CD14-positive monocyte (primary cell): ENCODE data around the gene SCD5. TPM values are rescaled to one million over a fixed set of nuclear protein-coding genes. Genes with fewer than 3 reads are reported as not detected.

Experiments used
- DNase-seq, 3 donors: peaks; one replicate each; pipeline ENCODE4 v3.0.0-alpha.2; 2011 to 2022
- H2AFZ ChIP-seq: 2 replicates; pipeline ENCODE4 v1.6.0; 2012; ENCODE audit warnings: mild to moderate bottlenecking, low read depth, low read length, inconsistent platforms; ENCODE audit not compliant: insufficient read depth, poor library complexity, severe bottlenecking
- H3K27ac ChIP-seq, 2 donors: 1 replicate in 1 of 2; 2 replicates in 1 of 2; pipeline ENCODE4 v1.5.1; 2012 to 2013; ENCODE audit warnings: low read length in 2 of 2, control low read depth in 1 of 2, inconsistent platforms in 1 of 2, low read depth in 1 of 2, mild to moderate bottlenecking in 1 of 2
- H3K27me3 ChIP-seq, 2 donors: one replicate each; pipeline versions ENCODE4 v1.6.0 to v1.6.1; 2011 to 2013; ENCODE audit warnings: low read length in 2 of 2; ENCODE audit not compliant: control insufficient read depth in 2 of 2, insufficient read depth in 2 of 2
- H3K36me3 ChIP-seq, 2 donors: replicated peaks in 1 of 2; 1 replicate in 1 of 2; 2 replicates in 1 of 2; pipeline versions ENCODE4 v1.5.1 to v1.6.1; 2012 to 2013; ENCODE audit warnings: low read length in 2 of 2, control low read depth in 1 of 2, inconsistent platforms in 1 of 2, mild to moderate bottlenecking in 1 of 2; ENCODE audit not compliant: insufficient read depth in 2 of 2, control insufficient read depth in 1 of 2
- H3K4me1 ChIP-seq, 2 donors: 1 replicate in 1 of 2; 2 replicates in 1 of 2; pipeline versions ENCODE4 v1.5.1 to v1.6.1; 2012 to 2013; ENCODE audit warnings: low read length in 2 of 2, control low read depth in 1 of 2, inconsistent platforms in 1 of 2, mild to moderate bottlenecking in 1 of 2, moderate library complexity in 1 of 2; ENCODE audit not compliant: insufficient read depth in 2 of 2, control insufficient read depth in 1 of 2
- H3K4me2 ChIP-seq: replicated peaks from 2 replicates; pipeline ENCODE3; 2012; ENCODE audit warnings: low read length, moderate library complexity, mild to moderate bottlenecking; ENCODE audit not compliant: poor library complexity, severe bottlenecking; ENCODE audit errors: extremely low read depth
- H3K4me3 ChIP-seq, 3 experiments: fragments of 200-600 bp in 1 of 3; sonication (generic) in 1 of 3; replicated peaks in 1 of 3; 1 replicate in 2 of 3; 2 replicates in 1 of 3; pipeline ENCODE4 v1.5.1; 2011 to 2013; ENCODE audit warnings: low read length in 3 of 3, mild to moderate bottlenecking in 3 of 3, control low read depth in 2 of 3, low read depth in 2 of 3, inconsistent platforms in 1 of 3, moderate library complexity in 1 of 3
- H3K79me2 ChIP-seq: 2 replicates; pipeline ENCODE4 v1.6.0; 2012; ENCODE audit warnings: mild to moderate bottlenecking, control low read depth, inconsistent platforms, low read length, moderate library complexity; ENCODE audit not compliant: insufficient read depth
- H3K9ac ChIP-seq: 2 replicates; pipeline ENCODE4 v1.6.0; 2017; ENCODE audit warnings: low read length, mild to moderate bottlenecking; ENCODE audit not compliant: insufficient read depth, poor library complexity, severe bottlenecking
- H3K9me3 ChIP-seq, 2 donors: replicated peaks in 1 of 2; 1 replicate in 1 of 2; 2 replicates in 1 of 2; pipeline versions ENCODE4 v1.5.1 to v1.6.1; 2012 to 2013; ENCODE audit warnings: low read length in 2 of 2, control low read depth in 1 of 2; ENCODE audit not compliant: control insufficient read depth in 1 of 2, insufficient read depth in 1 of 2
- H4K20me1 ChIP-seq: 2 replicates; pipeline ENCODE4 v1.6.0; 2012; ENCODE audit warnings: mild to moderate bottlenecking, low read length, control low read depth, moderate library complexity; ENCODE audit not compliant: insufficient read depth
- H3K27ac Mint-ChIP-seq, 7 donors: one replicate each; pipeline ENCODE4 v1.8.0; 2020; ENCODE audit warnings: mild to moderate bottlenecking in 7 of 7, mixed read lengths in 7 of 7, moderate library complexity in 6 of 7, inconsistent platforms in 2 of 7
- H3K27me3 Mint-ChIP-seq, 3 donors: one replicate each; pipeline ENCODE4 v1.8.0; 2021 to 2022; ENCODE audit warnings: low read depth in 3 of 3, mild to moderate bottlenecking in 3 of 3, mixed read lengths in 3 of 3, moderate library complexity in 3 of 3, inconsistent platforms in 1 of 3
- H3K36me3 Mint-ChIP-seq, 2 donors: one replicate each; pipeline ENCODE4 v1.8.0; 2020; ENCODE audit warnings: mixed read lengths in 2 of 2, inconsistent platforms in 1 of 2, mild to moderate bottlenecking in 1 of 2
- H3K4me1 Mint-ChIP-seq: one replicate; pipeline ENCODE4 v1.8.0; 2020; ENCODE audit warnings: mild to moderate bottlenecking, mixed read lengths
- H3K4me3 Mint-ChIP-seq, 2 donors: one replicate each; pipeline ENCODE4 v1.8.0; 2020; ENCODE audit warnings: mild to moderate bottlenecking in 2 of 2, mixed read lengths in 2 of 2, moderate library complexity in 1 of 2
- H3K9me3 Mint-ChIP-seq, 7 donors: one replicate each; pipeline ENCODE4 v1.8.0; 2020 to 2022; ENCODE audit warnings: mixed read lengths in 7 of 7, mild to moderate bottlenecking in 6 of 7, moderate library complexity in 6 of 7, inconsistent platforms in 2 of 7
- CTCF ChIP-seq: fragments of 200-600 bp; IDR thresholded peaks from one replicate; pipeline ENCODE4 v1.8.0; 2022; ENCODE audit warnings: antibody characterized with exemption, mild to moderate bottlenecking
- WGBS: methylation state at CpG from one replicate; pipeline ENCODE4 v1.1.5; 2013; ENCODE audit warnings: missing lambda C conversion rate; ENCODE audit not compliant: insufficient coverage; 5-methylcytosine and 5-hydroxymethylcytosine counted together
- intact Hi-C, 2 donors: fragments of 100-400 bp; cut with micrococcal nuclease; formaldehyde crosslinking; loops; one replicate each; pipeline versions ENCODE4 v1.15.0 to v1.15.1; 2023
- polyA plus RNA-seq, 3 donors: library from polyadenylated mRNA; depleted of rRNA in 1 of 3; unstranded in 2 of 3; stranded (reverse) in 1 of 3; fragments of 300-500 nt in 2 of 3; fragments of >200 nt in 1 of 3; fragmentation: Illumina TruSeq in 2 of 3; gene quantifications; 1 replicate in 2 of 3; 2 replicates in 1 of 3; pipeline ENCODE4 v1.2.3, GENCODE V29; 2012 to 2021

The SCD5 gene
- polyA plus RNA-seq, 3 donors, result 0.28 to 1.3 (median 0.61) TPM

- intact Hi-C loops, result no loop called here
- H3K4me1 Mint-ChIP-seq, result no peaks in the 10 kb centered on the region
- no peaks in the 10 kb centered on the region for H3K9me3 ChIP-seq
- no peaks in the 10 kb centered on the region for H3K36me3 ChIP-seq
- peaks cover 0 to 5% (median 0%) of the 10 kb centered on the region in 3 donors for H3K27me3 Mint-ChIP-seq
- H3K27me3 ChIP-seq, result no peaks in the 10 kb centered on the region
- H3K4me3 Mint-ChIP-seq, result no peak overlapping the region
- H3K27ac ChIP-seq, result no peak overlapping the region
- no peaks in the 10 kb centered on the region for H3K79me2 ChIP-seq
- H4K20me1 ChIP-seq, result no peaks in the 10 kb centered on the region
- no peaks in the 10 kb centered on the region for H3K9me3 Mint-ChIP-seq
- DNase-seq, result no peak
- no peaks in the 10 kb centered on the region for H3K36me3 Mint-ChIP-seq
- no peak overlapping the region for H3K4me3 ChIP-seq
- 100% methylated on average over 5 of the region's 6 CpGs for WGBS
- H3K9ac ChIP-seq, result no peak overlapping the region
- H3K4me2 ChIP-seq, result no peak overlapping the region
- TF ChIP-seq CTCF, result no peak
- no peak overlapping the region for H3K27ac Mint-ChIP-seq
- no peak overlapping the region for H2AFZ ChIP-seq
- H3K4me1 ChIP-seq, result no peaks in the 10 kb centered on the region
These were observed 53.3 kb downstream of the SCD5 start for GRCh38 chr4:82745173-82745842.

GRCh38 chr4:82744284-82744968, 54.2 kb downstream of the SCD5 start:
- 83% methylated on average over 2 of the region's 5 CpGs for WGBS
- no peak overlapping the region for H3K4me3 Mint-ChIP-seq
- Histone ChIP-seq H3K4me1 (no peaks in the 10 kb centered on the region), H2AFZ (no peak overlapping the region), H3K9ac (no peak overlapping the region), H3K79me2 (no peaks in the 10 kb centered on the region), H4K20me1 (no peaks in the 10 kb centered on the region), H3K27ac (no peak overlapping the region), H3K4me2 (no peak overlapping the region), H3K36me3 (no peaks in the 10 kb centered on the region), H3K9me3 (no peaks in the 10 kb centered on the region), H3K4me3 (no peak overlapping the region), H3K27me3 (no peaks in the 10 kb centered on the region)
- H3K9me3 Mint-ChIP-seq, result no peaks in the 10 kb centered on the region
- DNase-seq, result no peak
- intact Hi-C loops, result loop anchor here in 1 of 2 donors (5.0 kb wide), 1 partner anchor 282 kb away; no protein-coding TSS in a partner anchor
- no peaks in the 10 kb centered on the region for H3K4me1 Mint-ChIP-seq
- H3K36me3 Mint-ChIP-seq, result no peaks in the 10 kb centered on the region
- H3K27ac Mint-ChIP-seq, result no peak overlapping the region
- H3K27me3 Mint-ChIP-seq, result peaks cover 0 to 7% (median 0%) of the 10 kb centered on the region in 3 donors
- TF ChIP-seq CTCF, result no peak
